NCI-H2081 treated with DMSO at 0.1 percent for 48 hours (cell line): ENCODE data around the gene PAX5.
"Not testable (repeated sequence)": the region's sequence is repeated elsewhere in the genome, so short reads cannot be mapped to it uniquely, and the experiment has no call there.

Source experiments
- DNase-seq: peaks from one replicate; lab custom pipeline; 2025; lab: John Stamatoyannopoulos, UW

Gene PAX5

DNA sequence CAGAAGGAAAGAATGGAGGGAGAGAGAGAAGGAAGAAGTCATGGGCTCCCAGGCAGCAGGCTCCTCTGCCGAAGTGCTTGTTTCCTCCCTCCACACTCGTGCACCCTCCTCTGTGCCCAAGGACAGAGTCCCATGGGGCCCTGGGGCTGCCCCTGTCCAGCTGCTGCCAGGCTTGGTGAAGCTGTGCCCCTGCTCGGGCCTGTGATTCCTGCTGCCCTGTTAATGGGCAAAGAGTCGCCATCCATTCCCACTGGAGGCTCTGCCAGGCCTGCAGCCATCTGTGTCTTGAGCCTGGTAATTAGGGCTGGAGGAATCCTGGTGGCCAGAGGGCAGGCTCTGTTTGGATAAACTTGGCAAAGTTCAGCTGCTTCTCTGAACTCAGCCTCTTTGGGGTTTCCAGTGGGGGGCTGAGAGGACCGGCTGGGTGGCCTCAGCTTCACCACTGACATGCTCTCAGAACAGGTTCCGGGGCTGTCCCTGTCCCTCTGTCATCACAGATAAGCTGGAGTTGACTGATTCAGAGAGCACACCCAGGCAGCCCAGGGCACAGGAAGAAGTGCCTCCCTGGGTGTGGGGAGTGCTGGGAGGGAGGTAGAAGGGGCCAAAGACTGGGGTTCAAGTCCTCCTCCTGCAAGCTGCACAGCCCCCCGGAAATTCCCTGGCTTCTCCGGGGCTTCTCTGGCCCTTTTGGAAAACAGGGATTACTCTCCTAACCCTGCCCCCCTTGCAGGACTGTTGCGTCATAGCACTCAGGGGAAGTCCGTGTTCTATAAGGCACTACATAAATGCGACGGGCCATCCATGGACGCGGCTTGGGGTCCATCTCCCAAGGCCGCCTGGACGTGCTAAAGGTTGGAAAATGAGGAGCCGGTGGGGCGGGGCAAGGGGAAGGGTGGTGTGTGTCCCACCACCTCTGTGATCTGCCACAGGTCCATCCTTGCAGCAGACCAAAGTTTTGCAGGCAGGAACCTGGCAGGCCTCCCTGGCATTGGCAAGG, 154.8 kb downstream of the PAX5 start:
- DNase-seq: no peak

DNA sequence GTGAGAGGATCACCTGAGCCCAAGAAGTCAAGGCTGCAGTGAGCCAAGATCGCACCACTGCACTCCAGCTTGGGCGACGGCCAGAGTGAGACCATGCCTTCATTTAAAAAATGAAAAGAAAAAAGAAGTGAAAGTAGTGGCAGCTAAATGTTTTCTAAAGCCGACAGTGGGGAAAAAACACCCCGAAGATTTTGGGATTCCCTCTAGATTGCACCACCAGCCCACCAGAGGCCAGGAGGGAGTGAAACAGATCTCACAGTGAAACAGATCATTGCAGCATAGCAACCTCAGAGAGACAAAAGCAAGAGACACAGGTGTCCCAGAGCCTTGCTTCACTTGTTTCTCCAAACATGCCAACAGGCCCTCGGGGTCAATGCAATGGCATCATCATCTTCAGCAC, 156.8 kb downstream of the PAX5 start:
- no peak for DNase-seq

DNA sequence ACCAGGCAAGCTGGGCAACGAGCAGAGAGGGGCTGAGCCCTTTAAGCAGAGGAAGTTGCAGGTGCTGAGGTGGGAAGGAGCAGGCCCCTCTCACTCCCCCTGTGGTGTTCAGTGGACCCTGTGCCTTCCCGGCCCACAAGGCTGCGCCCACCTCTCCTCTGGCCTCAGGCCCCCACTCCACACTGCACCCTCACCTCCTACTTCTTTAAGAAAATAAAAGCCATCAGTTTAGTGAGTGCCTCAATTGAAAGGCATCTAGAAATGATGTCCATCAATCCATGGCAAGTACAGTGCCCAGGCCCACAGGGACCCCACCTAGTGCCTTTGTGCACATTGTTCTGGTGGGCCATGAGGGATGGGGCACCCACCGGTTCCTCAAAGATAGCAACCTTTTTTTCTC, 158.0 kb downstream of the PAX5 start:
- DNase-seq: no peak

DNA sequence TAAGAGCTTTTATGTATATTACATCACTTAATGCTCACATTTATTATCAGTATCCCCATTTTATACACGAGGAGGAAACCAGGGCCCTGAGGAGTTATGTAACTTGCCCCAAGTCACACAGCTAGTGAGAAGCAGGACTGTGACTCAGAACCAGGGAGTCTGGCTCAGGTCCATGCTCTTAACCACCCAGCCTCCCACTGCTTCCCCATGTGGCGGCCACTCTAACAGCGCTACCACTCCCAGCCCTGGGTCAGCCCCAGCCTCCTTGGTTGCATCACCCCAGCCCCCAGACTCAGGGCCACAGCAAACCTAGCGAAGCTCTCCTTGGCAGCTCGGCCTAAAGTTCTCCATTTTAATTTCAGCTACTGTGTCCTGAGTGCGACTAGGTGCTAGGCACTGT, 159.1 kb downstream of the PAX5 start:
- DNase-seq: no peak

DNA sequence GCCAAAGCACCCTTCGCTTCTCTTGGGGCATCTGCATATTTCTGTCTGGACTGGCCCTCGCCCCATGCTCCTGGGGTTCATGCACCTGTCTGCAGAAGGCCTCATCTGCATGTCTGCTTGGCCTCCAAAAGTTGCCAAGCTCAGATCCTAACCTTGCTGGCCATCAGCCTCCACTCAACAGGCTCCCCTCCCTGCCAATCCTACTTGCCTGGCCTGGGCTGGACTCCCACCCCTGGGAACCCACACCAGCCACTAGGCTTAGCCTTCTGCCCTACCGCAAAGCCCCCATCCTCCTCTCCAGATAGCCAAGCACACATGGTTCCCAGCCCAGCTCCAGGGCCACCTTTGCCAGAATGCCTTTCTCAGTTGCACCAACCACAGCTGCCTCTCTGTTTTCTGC, 159.8 kb downstream of the PAX5 start:
- DNase-seq: no peak

DNA sequence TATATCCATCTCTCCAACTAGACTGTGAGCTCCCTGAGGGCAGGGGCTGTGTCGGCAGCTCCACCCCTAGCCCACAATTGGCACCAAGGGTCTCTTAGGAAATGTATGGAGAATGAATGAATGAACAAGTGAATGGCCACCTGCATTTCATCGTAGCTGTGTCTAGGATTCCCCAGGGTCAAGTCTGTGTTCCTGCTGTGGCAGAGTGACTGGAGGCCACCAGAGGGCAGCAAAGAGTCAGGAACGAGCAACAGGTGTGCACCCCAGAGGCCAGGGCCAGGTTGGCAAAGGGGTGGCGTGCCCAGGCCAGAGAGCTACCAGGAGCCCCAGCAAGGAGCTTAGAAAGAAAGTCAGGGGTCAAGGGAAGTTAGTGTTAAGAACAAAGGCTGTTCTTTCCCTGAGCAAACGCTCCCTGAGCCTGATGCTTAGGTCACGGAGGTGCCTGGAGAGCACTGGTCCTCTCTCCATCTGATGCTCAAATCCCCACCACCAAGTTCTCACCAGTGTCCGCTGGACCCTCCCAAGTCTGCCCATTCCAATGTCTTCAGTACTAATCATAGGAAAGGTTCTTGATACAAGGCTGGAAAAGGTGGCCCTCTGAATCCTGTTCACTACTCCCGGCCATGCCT, 160.7 kb downstream of the PAX5 start:
- DNase-seq: no peak

DNA sequence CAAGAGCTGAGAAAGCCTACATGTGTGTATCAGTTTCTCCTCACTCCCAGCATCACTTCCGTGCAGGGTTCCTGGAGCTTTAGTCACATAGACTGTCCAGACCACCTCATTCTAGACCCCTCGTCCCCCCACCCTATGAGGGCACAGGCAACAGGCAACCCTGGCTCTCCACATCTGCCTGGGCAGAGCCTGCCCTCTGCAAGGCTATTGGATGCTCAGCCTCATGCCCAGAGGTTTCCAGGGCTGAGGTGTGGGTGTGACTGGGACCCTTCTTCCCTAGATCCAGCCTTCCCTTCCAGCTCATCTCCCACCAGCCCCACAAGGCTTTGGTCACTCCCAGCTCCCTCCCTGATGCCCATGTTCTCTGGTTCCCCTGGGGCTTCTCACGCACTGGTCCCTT, 161.4 kb downstream of the PAX5 start:
- no peak for DNase-seq

DNA sequence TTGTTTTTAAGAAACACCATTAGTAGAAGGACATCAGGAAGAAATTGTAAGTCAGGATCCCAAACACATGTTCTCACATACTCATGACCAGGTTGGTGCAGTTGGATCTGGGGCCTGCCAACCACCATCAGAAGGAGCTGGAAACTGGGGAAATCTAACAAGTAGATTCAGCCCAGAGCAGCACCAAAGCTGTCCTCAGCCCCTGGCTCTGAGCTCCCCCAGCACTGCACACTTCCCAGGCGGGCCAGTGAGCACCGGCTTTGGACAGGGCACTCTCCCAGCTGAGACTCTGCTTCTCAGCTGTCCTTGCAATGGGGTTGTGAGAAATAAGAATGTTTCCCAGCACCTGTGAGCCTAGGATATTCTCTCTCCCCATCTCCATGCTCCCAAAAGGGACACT, 162.5 kb downstream of the PAX5 start:
- DNase-seq: no peak

DNA sequence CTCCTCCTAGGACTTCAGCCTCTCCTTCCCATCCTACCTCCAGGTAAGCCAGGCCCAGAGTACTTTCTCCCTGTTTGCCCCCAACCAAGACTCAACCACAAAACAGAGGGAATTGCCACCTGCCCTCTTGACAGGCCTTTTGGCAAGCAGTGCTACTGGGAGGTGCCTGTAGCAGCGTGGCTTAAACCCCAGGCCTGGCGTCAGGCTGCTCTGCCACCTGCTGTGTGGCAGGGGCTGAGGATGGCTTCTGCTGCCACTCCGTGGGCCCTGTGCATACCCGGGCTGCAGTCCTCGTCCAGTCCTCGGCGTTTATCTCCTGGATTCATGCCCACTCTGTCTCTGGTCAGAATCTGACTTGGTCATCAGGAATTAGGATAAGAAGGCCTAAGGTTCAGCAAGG, 163.1 kb downstream of the PAX5 start:
- DNase-seq: peak; percentile 67

DNA sequence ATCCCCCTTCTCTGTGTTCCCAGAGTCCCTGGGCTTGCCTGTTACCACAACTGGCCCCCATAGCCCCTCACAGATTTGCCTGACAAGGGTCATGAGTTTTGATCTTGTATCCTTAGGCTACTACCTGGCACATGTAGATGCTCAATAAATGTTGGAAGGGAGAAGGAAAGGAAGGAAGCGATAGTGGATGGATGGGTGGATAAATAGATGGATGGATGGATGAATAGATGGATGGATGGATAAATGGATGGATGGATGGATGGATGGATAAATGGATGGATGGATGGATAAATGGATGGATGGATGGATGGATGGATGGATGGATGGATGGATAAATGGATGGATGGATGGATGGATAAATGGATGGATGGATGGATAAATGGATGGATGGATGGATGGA, 164.5 kb downstream of the PAX5 start:
- not testable (repeated sequence) for DNase-seq

DNA sequence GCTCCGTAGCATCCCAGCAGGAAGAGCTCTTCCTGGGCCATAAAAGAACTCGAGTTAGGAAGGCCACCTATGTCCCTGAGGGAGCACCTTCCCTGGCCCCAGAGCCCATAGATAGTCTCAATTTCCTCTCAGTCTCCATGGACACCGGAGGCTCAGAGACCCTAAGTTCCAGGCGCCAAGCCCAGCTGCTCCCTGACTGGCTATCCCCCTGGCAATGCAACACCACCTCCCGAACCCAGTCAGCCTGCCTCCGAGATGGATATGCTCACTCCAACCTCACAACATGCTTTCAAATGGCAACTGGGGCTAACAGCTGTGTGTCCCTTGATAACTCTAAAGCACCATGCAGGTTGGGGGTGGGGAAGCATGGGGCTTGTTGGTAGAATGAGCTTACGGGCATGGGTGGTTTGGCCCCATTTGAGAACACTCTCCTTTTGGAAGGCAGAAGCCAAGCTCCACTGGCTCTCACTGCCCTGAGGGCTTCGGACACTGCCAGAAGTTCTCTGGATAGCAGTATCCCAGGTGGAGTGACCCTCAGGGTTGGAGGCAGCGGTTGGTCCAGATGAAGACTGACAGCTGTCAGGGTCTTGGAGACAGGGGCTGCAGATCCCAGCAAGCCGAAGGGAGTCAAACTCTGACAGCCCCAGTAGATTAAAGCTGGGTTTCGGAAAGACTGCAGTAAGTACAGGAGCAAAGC, 165.3 kb downstream of the PAX5 start:
- no peak for DNase-seq

DNA sequence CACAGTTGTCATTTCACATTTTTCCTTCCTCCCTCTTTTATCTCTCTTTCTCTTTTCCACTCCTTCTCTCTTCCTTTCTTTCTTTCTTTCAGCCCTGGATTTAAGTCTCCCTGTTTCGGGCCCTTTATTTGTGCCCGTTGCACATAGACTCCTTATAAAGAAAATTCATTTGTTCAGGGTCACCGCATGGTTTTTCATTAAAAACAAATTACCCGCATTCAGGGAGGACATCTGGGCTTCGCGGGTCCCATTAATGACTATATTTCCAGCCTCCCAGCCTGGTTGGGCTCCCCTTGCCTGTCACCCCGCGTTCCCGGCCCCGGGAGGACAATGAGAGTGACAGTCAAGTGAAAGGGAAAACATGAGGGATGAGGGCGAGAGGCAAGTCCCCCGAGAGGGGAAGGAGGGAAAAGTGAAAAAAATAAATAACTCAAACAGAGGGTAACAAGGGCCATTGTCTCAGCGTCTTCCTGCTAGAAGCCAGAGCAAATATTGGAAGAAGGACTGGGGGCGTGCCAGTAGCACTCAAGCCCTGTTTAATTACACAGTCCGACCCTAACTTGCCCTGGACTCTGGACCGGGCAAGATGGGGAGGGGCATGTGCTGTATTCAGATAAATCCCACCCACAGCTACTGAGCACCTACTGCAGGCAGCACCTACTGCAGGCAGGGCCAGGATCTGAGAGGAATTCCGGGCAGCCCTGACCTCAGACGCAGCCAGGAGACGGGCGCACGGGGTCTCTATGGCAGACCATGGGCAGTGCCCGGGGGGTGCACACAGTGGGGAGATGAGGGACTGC, 166.2 kb downstream of the PAX5 start:
- DNase-seq: peak; percentile 57

DNA sequence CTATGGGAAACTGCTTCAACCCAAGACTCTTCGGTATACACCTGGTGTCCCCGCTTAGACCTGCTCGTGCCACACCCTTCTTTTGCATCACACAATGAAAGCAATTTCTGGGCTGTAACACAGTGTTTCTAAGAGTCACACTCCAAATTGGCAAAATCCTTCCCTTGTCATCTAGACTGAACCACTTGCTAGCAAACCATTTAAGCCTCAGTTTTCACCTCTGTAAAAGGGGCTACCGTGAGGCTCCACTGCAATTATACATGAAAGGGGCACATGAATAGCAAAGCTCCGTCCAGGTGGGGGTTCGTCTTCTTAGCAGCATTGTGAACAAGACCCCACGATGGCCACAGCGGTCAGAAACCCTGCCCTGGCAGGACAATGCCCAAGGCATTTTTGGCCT, 166.8 kb downstream of the PAX5 start:
- no peak for DNase-seq

DNA sequence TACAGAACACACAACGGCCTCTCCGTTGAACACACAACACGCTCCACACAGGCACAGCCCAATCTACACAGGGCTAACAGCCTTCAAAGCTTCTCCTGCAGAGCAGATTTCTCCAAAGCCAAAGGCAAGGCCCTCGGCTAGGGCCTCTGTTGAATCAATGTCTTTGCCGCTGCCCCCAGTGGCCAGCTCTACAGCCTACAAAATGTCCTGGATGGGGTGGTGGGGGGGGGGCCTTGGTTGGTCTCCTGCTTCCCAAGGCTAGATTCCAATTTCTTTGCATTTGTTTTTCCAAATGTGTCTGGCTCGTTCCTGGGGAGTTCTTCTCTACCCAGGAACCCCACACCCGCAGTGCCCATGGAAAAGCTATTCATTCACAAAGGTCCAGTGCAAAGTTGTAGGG, 167.2 kb downstream of the PAX5 start:
- no peak for DNase-seq

DNA sequence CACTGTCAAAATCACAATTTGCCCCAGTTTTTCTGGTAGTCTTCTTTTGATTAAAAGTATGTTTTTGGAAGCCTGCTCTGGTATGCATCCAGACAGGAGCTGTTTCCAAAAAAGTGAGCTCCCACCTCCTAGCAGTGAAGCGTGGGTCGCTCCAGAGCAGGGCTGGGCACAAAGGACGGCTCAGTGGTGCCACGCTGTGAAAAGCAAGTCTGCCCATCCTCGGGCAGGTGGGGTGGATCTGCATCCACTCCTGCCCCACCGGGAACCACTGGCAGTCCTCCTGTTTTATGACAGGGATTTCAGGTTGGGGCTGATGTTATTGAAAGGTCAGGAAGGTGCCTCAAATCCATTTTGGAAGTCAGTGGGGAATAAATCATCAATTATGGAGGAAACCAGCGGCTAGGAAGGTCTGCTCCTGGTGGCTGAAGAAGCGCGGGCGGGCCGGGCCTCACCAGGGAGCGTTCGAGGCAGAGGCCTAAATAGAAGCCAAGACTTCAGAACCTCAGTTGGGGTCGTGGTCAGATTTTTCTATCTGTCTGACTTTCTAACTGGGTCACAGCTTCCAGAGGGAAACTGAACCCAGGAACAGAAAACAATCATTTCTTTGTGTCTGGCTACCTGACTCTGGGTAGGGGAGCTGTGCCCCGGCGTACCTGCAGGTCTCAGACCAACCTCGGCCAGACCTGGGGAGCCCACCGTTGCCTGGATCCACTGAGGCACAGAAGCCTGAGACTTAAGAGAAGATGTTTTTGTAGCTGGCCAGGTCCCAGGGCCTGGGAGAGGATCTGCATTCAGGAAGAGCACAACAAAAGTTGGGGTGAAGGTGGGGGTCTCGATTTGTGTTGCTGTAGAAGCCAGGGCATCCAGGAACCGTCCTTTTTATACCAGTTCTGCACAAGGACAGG, 168.1 kb downstream of the PAX5 start:
- DNase-seq: no peak

DNA sequence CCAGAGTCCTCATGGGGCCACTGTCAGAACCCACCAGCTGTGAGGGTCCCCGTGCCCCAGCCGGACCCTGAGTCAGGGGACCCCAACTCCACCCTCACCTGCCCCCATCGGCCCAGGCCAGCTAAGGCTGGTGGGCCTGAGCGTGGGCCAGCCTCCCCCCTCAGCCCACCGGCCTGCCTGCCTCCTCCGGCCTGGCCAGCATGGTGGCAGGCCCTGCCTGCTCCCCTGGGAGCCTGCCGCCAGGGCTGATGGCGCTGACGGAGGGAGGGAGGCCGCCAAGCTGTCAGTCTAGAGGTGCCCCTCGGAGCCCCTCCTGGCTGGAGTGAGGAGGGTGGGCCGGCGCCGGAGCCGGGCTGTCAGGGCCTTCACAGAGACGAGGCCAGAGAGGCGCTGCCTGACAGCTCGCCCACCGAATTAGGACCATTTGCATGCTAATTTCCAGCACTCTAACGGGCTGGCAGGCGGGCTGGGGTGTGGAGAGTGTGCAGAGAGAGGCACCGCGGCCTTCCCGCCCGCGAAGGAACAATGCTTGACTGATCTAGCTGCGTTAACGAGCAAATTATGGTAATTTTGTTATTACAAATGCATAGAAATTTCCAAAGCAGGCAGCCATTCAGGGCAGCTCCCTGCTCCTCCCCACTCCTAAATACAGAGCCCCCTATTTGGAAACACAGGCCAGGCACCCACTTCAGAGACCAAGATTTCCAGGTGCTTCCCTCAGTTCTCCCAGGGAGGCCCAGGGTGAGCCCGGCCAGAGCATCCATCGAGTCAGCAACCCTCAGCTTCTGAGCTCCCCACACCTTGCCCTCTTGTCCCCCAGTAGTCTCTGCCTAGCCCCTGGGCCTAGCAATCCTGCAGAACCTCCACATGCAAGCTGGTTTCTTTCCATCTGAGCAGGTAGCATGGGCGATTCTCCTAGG, 169.3 kb downstream of the PAX5 start:
- DNase-seq: no peak

DNA sequence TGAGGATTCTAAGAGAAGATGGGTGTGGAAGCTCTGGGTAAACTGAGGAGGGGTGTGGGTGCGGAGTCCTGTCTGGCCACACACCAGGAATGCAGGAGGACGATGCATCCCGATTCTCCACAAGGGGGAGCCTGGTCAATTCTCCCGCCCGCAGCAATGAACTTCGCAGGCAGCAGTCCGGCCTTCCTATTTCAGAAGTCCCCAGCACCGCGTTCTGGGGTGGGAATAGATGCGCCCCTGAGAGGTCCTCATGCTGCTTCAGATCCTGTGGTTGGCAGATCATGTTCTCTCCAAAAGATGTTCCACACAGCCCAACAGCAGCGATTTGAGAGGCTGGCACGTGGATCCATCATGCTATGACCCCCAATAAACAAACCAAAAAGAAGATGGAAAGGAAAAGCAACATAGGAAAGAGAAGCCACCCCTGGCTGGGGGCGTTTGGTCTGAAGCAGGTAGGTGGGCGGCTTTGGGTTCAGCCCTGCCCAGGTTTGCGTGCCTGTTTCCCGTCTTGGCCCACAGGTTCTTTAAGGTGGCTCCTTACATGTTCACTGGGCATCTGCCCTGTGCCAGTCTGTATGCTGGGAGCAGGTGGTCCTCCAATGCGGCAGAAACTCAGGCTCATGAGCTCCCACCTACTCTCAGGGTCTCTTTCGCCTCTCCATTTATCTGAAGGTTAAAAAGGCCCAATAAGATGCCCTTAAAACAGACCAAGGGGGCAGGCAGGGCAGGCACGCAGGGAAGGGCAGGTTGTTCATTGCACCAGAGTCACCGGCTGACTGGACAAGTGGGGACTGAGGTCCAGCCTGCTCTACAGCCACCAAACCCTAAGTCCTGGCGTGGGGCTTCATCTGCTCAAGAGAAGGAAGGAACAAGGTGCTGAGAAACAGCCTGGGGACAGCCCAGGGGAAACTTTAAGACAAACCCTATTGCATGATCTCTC, 171.6 kb downstream of the PAX5 start:
- no peak for DNase-seq

DNA sequence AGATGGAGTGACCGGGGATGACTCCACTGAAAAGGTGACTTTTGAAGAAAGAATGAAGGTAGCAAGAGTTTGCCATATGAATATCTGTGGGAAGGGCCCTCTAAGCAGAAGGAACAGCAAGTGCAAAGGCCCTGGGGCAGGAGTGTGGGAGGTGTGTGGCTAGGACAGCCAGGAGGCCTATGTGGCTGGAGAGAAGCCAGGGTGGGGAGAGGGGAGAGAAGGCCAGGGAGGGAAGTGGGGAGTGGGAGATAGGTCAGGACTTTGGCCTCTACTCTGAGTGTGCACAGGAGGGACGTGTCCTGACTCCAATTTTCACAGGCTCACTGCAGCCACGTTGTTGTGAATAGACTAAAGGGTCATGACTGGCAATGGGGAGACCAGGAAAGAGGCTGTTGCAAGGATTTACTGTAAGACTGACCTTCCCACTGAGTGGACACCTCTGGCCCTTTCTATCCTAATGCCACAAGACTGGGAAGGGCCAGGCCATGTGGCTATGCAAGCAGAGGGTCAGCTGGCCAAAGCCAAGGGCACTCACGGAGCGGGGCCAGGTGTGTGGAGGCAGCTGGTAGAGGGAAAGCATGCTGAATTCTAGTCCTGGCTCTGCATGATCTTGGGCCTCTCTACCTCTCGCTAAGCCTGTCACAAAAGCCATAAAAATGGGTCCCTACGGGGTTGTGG, 172.4 kb downstream of the PAX5 start:
- DNase-seq: no peak
